SK-N-SH (cell line): ENCODE data around the gene ZMIZ1.

Source experiments
- CHD2 ChIP-seq: fragments of 150-350 bp; IDR thresholded peaks from 2 replicates; pipeline ENCODE4 v1.6.1; 2018; ENCODE audit warnings: low read length; ENCODE audit not compliant: partially characterized antibody
- CTCF ChIP-seq: fragments of 200-600 bp; sonication (generic); IDR thresholded peaks from 2 replicates; pipeline ENCODE4 v1.6.1; 2017; ENCODE audit warnings: antibody characterized with exemption, mild to moderate bottlenecking, moderate library complexity
- EZH2phosphoT487 ChIP-seq: fragments of 200-600 bp; sonication (generic); IDR thresholded peaks from 2 replicates; pipeline ENCODE4 v1.6.1; 2017; ENCODE audit warnings: low read depth, mixed run types, mild to moderate bottlenecking, antibody characterized with exemption, moderate library complexity, borderline replicate concordance
- FOSL2 ChIP-seq: IDR thresholded peaks from 2 replicates; pipeline ENCODE4 v1.4.0; 2012; ENCODE audit warnings: low read depth, mild to moderate bottlenecking, moderate library complexity, borderline replicate concordance
- IRF3 ChIP-seq: fragments of 150-350 bp; IDR thresholded peaks from 2 replicates; pipeline ENCODE4 v1.6.1; 2016; ENCODE audit warnings: mild to moderate bottlenecking, low read depth, low read length
- NFIC ChIP-seq: IDR thresholded peaks from 2 replicates; pipeline ENCODE4 v1.4.0; 2012; ENCODE audit warnings: borderline replicate concordance
- POLR2AphosphoS5 ChIP-seq: IDR thresholded peaks from 2 replicates; pipeline ENCODE4 v1.6.1; 2012; ENCODE audit warnings: low read depth, low read length
- SMC3 ChIP-seq: IDR thresholded peaks from 2 replicates; pipeline ENCODE4 v1.6.1; 2012; ENCODE audit warnings: low read depth, low read length, improper control_type of control experiment
- TF ChIP-seq, protein P1 (sequence below): IDR thresholded peaks from 2 replicates; pipeline ENCODE4 v1.6.1; 2012; ENCODE audit warnings: mild to moderate bottlenecking, low read depth, low read length, moderate library complexity

DNA sequence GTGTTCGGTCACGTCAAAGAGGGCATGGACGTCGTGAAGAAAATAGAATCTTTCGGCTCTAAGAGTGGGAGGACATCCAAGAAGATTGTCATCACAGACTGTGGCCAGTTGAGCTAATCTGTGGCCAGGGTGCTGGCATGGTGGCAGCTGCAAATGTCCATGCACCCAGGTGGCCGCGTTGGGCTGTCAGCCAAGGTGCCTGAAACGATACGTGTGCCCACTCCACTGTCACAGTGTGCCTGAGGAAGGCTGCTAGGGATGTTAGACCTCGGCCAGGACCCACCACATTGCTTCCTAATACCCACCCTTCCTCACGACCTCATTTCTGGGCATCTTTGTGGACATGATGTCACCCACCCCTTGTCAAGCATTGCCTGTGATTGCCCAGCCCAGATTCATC is 285.0 kb downstream of the ZMIZ1 start:
- TF ChIP-seq CTCF (no peak), IRF3 (no peak), POLR2AphosphoS5 (no peak), SMC3 (no peak), NFIC (no peak), EZH2phosphoT487 (no peak), CHD2 (no peak), FOSL2 (no peak)
- TF ChIP-seq, protein P1, sequence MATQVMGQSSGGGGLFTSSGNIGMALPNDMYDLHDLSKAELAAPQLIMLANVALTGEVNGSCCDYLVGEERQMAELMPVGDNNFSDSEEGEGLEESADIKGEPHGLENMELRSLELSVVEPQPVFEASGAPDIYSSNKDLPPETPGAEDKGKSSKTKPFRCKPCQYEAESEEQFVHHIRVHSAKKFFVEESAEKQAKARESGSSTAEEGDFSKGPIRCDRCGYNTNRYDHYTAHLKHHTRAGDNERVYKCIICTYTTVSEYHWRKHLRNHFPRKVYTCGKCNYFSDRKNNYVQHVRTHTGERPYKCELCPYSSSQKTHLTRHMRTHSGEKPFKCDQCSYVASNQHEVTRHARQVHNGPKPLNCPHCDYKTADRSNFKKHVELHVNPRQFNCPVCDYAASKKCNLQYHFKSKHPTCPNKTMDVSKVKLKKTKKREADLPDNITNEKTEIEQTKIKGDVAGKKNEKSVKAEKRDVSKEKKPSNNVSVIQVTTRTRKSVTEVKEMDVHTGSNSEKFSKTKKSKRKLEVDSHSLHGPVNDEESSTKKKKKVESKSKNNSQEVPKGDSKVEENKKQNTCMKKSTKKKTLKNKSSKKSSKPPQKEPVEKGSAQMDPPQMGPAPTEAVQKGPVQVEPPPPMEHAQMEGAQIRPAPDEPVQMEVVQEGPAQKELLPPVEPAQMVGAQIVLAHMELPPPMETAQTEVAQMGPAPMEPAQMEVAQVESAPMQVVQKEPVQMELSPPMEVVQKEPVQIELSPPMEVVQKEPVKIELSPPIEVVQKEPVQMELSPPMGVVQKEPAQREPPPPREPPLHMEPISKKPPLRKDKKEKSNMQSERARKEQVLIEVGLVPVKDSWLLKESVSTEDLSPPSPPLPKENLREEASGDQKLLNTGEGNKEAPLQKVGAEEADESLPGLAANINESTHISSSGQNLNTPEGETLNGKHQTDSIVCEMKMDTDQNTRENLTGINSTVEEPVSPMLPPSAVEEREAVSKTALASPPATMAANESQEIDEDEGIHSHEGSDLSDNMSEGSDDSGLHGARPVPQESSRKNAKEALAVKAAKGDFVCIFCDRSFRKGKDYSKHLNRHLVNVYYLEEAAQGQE, result no peak
